ENCODE data around the gene WDR5B. TPM values are rescaled to one million over a fixed set of nuclear protein-coding genes. Genes with fewer than 3 reads are reported as not detected.

Gene WDR5B
- total and polyA plus RNA-seq, 10 of the 15 experiments (the other 5 are each of a cell fraction or from before 2014, with no cell fraction given): 1.7 to 7.9 (median 3.3) TPM

DNA sequence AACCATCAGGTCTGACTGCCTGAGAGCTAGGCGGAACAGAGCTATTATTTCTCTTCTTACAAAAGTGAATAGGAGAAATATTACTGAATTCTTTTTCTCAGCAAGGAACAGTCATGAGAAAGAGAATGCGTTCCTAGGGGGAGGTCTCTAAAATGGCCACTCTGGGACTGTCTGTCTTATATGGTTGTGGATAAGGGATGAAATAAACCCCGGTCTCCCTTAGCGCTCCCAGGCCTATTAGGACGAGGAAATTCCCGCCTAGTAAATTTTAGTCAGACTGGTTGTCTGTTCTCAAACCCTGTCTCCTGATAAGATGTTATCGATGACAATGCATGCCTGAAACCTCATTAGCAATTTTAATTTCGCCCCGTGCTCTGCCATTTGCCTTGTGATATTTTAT, 20.1 kb upstream of the WDR5B start:
- WGBS (ENCODE audit: insufficient coverage, insufficient replicate concordance, low lambda C conversion rate, missing lambda C conversion rate): 98% methylated on average over 9 of the region's 9 CpGs
- Histone ChIP-seq H2AFZ (ENCODE audit: control insufficient read depth, low read depth, low read length) (no peak overlapping the region), H4K20me1 (ENCODE audit: control insufficient read depth, insufficient read depth) (no peaks in the 10 kb centered on the region), H3K79me2 (ENCODE audit: control insufficient read depth, insufficient read depth, low read length) (no peaks in the 10 kb centered on the region), H3K27ac (ENCODE audit: control insufficient read depth, insufficient read depth) (no peak overlapping the region), H3K36me3 (ENCODE audit: control insufficient read depth in 2 of 2, insufficient read depth in 2 of 2, low read length in 1 of 2) (peaks cover 0 to 36% of the 10 kb centered on the region in 2 experiments; a peak in 3 of 4 replicates), H3K9ac (ENCODE audit: control insufficient read depth, insufficient read depth, low read length) (no peak overlapping the region), H3K27me3 (replicated peaks in 1 of 2; ENCODE audit: control insufficient read depth in 2 of 2, insufficient read depth in 2 of 2, low read length in 1 of 2) (no peaks in the 10 kb centered on the region), H3K9me3 (replicated peaks; ENCODE audit: control insufficient read depth, insufficient read depth, low read length) (peaks cover 5% of the 10 kb centered on the region; the same call in 2 of the 3 replicates), H3K4me2 (ENCODE audit: control insufficient read depth, insufficient read depth) (no peak overlapping the region), H3K4me1 (ENCODE audit: control insufficient read depth, insufficient read depth, low read length) (no peaks in the 10 kb centered on the region), H3K4me3 (no peak overlapping the region)
- SMC1A ChIA-PET (ENCODE audit: uncharacterized antibody, unreplicated experiment): interaction anchor here (1.3 kb wide), 1 partner anchor 20 kb away, joined by 3 read pairs; the partner anchor contains the start of gene WDR5B
- intact Hi-C loops (cut with micrococcal nuclease; ENCODE audit: unreplicated experiment) (no loop called here), in situ Hi-C loops (cut with MboI) (no loop called here)
- ATAC-seq (no peak), DNase-seq (ENCODE audit: low read depth, low spot score) (no peak), FAIRE-seq (no peak)
- CTCF ChIA-PET: interaction anchor here (1.0 kb wide), 1 partner anchor 43 kb away, joined by 3 read pairs; no protein-coding TSS in a partner anchor
- RAD21 ChIA-PET (ENCODE audit: unreplicated experiment): no interaction called here
- no TSS peak for BruUV-seq (replicated peaks)
- POLR2A ChIA-PET: no interaction called here
- TF ChIP-seq CBX5 (IDR thresholded peaks at IDR 0.05; ENCODE audit: low read depth): 0 out of 2 replicates have a peak, but pooled peaks have one; percentile 33
- TF ChIP-seq ZBTB4 (CRISPR knock-in tag; IDR thresholded peaks at IDR 0.05): no peak
- TF ChIP-seq SREBF2 (IDR thresholded peaks at IDR 0.05; ENCODE audit: low read length): no peak
- no peak for TF ChIP-seq SUPT20H (IDR thresholded peaks at IDR 0.05; ENCODE audit: borderline replicate concordance, control insufficient read depth, low read depth, low read length)
- TF ChIP-seq USF1 (IDR thresholded peaks at IDR 0.05; ENCODE audit: borderline replicate concordance, extremely low read length, insufficient read depth, low read depth, low read length): no peak
- TF ChIP-seq SMC3 (IDR thresholded peaks at IDR 0.05; ENCODE audit: borderline replicate concordance, low read length): no peak
- TF ChIP-seq PBX3 (IDR thresholded peaks at IDR 0.05; ENCODE audit: insufficient replicate concordance, low read depth, low read length): no peak
- TF ChIP-seq, protein P1, sequence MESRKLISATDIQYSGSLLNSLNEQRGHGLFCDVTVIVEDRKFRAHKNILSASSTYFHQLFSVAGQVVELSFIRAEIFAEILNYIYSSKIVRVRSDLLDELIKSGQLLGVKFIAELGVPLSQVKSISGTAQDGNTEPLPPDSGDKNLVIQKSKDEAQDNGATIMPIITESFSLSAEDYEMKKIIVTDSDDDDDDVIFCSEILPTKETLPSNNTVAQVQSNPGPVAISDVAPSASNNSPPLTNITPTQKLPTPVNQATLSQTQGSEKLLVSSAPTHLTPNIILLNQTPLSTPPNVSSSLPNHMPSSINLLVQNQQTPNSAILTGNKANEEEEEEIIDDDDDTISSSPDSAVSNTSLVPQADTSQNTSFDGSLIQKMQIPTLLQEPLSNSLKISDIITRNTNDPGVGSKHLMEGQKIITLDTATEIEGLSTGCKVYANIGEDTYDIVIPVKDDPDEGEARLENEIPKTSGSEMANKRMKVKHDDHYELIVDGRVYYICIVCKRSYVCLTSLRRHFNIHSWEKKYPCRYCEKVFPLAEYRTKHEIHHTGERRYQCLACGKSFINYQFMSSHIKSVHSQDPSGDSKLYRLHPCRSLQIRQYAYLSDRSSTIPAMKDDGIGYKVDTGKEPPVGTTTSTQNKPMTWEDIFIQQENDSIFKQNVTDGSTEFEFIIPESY (IDR thresholded peaks at IDR 0.05): peak; percentile 97
- TF ChIP-seq BMI1 (IDR thresholded peaks at IDR 0.05; ENCODE audit: borderline replicate concordance): no peak
- TF ChIP-seq NFYB (IDR thresholded peaks at IDR 0.05; ENCODE audit: insufficient read depth, low read depth, low read length): no peak
- TF ChIP-seq SIX5 (IDR thresholded peaks at IDR 0.05; ENCODE audit: low read depth, low read length, severe bottlenecking): no peak
- TF ChIP-seq, protein P2, sequence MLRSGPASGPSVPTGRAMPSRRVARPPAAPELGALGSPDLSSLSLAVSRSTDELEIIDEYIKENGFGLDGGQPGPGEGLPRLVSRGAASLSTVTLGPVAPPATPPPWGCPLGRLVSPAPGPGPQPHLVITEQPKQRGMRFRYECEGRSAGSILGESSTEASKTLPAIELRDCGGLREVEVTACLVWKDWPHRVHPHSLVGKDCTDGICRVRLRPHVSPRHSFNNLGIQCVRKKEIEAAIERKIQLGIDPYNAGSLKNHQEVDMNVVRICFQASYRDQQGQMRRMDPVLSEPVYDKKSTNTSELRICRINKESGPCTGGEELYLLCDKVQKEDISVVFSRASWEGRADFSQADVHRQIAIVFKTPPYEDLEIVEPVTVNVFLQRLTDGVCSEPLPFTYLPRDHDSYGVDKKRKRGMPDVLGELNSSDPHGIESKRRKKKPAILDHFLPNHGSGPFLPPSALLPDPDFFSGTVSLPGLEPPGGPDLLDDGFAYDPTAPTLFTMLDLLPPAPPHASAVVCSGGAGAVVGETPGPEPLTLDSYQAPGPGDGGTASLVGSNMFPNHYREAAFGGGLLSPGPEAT (IDR thresholded peaks at IDR 0.05; ENCODE audit: low read depth): no peak

All from GM12878 (cell line).